Measurements from ENCODE around the gene NPLOC4.
"Not testable (repeated sequence)": the region's sequence is repeated elsewhere in the genome, so short reads cannot be mapped to it uniquely, and the experiment has no call there.

Gene NPLOC4

GRCh38 chr17:81682565-81683207 lies 45.8 kb upstream of the NPLOC4 start:
- no peak for TF ChIP-seq CTCF (IDR thresholded peaks at IDR 0.05; ENCODE audit: borderline replicate concordance, insufficient read depth, low read depth, low read length)
- H3K4me3 ChIP-seq (ENCODE audit: low read depth, low read length), result peak overlapping the region; percentile 99

GRCh38 chr17:81681672-81682071 lies 44.8 kb upstream of the NPLOC4 start:
- no peak for TF ChIP-seq CTCF (IDR thresholded peaks at IDR 0.05; ENCODE audit: borderline replicate concordance, insufficient read depth, low read depth, low read length)
- H3K4me3 ChIP-seq (ENCODE audit: low read depth, low read length), result no peak overlapping the region

GRCh38 chr17:81680150-81680549 lies 43.2 kb upstream of the NPLOC4 start:
- H3K4me3 ChIP-seq (ENCODE audit: low read depth, low read length), result no peak overlapping the region
- TF ChIP-seq CTCF (IDR thresholded peaks at IDR 0.05; ENCODE audit: borderline replicate concordance, insufficient read depth, low read depth, low read length), result no peak

GRCh38 chr17:81676906-81677305 lies 40.0 kb upstream of the NPLOC4 start:
- TF ChIP-seq CTCF (IDR thresholded peaks at IDR 0.05; ENCODE audit: borderline replicate concordance, insufficient read depth, low read depth, low read length), result no peak
- H3K4me3 ChIP-seq (ENCODE audit: low read depth, low read length), result no peak overlapping the region

GRCh38 chr17:81675515-81676221 lies 38.8 kb upstream of the NPLOC4 start:
- not testable (repeated sequence) for H3K4me3 ChIP-seq (ENCODE audit: low read depth, low read length)
- TF ChIP-seq CTCF (IDR thresholded peaks at IDR 0.05; ENCODE audit: borderline replicate concordance, insufficient read depth, low read depth, low read length), result peak; percentile 51; the same call in 1 of the 2 replicates

- no peak for TF ChIP-seq CTCF (IDR thresholded peaks at IDR 0.05; ENCODE audit: borderline replicate concordance, insufficient read depth, low read depth, low read length)
- H3K4me3 ChIP-seq (ENCODE audit: low read depth, low read length), result no peak overlapping the region
These were observed 36.8 kb upstream of the NPLOC4 start for GRCh38 chr17:81673561-81674258.
